GM19240 (cell line): ENCODE measurements around the gene DGAT2.
"Not testable (repeated sequence)": the region's sequence is repeated elsewhere in the genome, so short reads cannot be mapped to it uniquely, and the experiment has no call there.

Experiments
- DNase-seq: peaks from one replicate; pipeline ENCODE4 v3.0.0; 2011; ENCODE audit warnings: low spot score; ENCODE audit not compliant: insufficient read length

DGAT2 gene, protein sequence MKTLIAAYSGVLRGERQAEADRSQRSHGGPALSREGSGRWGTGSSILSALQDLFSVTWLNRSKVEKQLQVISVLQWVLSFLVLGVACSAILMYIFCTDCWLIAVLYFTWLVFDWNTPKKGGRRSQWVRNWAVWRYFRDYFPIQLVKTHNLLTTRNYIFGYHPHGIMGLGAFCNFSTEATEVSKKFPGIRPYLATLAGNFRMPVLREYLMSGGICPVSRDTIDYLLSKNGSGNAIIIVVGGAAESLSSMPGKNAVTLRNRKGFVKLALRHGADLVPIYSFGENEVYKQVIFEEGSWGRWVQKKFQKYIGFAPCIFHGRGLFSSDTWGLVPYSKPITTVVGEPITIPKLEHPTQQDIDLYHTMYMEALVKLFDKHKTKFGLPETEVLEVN

DNA sequence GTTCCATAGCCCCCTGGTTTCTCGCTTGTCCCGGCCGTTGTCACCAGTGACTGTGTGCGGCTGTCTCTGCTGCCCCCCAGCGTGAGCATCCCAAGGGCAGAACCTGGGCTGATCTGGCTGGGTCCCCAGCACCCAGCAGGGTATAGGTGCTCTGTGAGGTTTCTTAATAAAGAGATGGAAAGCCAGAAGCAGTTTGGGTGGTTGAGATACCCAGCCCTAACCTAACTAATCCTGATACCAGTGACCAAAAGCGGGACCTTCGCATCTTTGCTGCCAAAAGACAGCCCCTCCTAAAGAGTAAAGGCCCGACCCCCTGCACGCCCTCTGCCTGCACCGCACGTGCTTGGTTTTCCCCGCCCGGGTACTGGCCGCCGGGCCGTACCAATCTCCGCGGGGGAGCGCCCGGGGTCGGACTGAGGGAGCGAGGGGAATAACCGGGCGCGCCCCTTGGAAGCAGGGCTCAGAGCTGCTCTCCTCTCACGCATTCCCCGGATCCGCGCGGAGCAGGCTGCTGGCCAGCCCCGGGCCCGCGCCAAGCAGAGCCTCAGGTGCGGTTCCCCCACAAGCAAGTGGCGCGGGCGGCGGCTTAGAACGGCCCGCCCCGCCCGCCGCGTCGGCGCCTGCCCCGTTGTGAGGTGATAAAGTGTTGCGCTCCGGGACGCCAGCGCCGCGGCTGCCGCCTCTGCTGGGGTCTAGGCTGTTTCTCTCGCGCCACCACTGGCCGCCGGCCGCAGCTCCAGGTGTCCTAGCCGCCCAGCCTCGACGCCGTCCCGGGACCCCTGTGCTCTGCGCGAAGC is at the start of gene DGAT2:
TSS of gene DGAT2 (plus strand) at position 667 of the 797 bp plus-strand sequence. CDS start 214 bp downstream, outside the sequence.
- DNase-seq: peak; percentile 73

DNA sequence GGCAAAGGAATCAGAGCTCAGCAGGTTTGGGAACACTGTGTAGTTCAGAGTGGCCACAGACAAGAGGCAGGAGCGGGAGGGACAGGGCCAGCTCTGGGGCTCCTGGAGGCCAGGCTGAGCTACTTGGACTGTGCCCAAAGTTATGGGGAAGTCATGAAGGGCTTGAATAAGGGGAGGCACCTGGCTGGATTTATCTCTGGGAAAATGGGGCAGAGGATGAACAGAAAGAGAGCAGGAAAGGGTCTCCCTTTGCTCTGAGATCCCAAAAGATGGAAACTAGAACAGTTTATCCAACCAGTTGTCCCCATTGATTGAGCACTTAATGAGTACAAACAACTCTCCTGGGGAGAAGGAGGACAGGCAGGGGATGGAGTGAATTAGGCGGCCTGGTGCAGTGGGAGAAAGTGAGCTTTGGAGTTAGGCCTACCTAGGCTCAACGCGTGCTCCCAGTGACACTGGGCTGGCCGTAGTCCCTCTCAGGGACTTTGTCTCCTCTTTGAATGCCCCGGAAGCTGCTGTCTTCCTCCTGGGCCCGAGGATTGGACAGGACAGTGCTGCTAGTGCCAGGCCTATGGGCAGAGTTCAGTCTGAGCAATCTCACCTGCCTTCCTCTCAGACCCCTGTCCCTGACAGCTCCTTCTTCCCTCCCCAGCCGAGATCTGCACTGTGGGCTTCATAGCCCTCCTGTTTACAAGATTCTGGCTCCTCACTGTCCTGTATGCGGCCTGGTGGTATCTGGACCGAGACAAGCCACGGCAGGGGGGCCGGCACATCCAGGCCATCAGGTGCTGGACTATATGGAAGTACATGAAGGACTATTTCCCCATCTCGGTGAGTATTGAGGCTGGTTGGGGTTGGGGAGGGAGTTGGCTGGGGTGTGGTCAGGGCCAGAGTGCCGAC is 49.0 kb upstream of the DGAT2 start:
- DNase-seq: no peak

DNA sequence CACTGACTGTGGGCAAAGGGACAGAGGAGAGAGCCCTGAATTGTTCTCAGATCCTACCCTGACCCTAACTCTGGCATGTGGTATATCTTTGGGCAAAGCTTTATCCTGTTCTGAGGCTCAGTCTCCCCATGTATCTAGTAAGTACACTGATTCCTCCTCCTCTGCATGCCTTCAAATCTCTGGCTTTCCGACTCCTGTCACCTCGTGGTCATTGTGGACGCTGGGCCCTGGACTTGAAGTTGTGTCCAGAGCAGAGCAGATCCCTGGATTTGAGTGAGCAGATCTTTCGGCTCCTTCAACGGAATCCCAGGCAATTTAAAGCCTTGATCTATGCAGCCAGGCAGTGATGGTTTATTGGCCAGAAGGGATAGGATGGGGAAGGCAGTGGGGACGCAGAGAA is 47.9 kb upstream of the DGAT2 start:
- DNase-seq: no peak

DNA sequence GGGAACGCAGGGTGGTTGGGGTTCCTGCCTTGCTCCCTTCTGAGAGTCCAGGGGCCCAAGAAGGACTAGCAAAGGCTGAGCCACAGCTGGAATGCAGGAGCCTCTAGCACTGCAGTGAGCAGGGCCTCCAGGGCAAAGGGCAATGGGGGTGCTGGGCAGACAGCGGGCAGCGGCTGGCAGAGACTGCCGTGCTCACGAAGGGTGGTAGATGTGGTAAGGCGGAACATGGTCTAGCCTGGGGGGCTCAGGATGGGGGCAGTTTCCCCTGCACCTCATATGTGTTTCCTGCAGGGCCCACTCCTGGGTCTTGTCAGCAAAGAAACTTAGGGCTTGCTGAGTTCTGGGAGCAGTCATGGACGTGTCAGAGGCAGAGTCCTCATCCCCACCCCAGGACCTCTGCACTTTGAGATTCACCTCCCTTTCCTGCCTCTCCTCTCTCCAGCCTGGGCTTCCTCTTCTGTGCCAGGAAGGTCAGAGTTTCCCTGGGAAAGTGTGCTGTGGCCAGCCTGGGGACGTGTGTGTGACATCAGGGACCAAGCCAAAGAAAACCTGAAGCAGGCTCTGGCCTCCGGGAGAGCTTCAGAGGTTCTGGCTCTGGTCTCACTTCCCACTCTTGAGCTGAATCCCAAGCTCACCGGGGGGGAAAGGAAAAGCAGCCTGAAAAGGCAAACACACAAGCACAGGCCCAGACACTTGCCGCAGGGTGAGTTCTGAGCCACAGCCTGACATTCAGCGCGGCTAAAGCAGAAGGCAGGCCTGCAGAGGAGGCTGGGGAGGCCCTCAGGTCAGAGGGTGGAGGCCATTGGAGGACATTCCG is 46.5 kb upstream of the DGAT2 start:
- no peak for DNase-seq

DNA sequence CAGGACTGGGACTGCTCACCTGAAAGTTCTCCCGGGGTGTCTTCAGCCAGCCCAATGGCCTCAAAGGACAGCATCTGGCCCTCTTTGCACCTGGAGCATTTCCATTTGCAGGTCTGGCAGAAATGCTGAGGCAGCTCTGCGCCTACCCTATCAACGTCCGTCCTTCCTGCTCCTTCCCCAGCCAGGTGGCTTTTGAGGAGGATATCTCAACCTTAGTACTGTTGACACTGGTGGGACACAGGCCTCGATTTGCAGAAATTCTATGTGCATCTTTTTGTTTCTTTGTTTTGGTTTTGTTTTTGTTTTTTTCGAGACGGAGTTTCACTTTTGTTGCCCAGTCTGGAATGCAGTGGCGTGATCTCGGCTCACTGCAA is 45.9 kb upstream of the DGAT2 start:
- DNase-seq: no peak

DNA sequence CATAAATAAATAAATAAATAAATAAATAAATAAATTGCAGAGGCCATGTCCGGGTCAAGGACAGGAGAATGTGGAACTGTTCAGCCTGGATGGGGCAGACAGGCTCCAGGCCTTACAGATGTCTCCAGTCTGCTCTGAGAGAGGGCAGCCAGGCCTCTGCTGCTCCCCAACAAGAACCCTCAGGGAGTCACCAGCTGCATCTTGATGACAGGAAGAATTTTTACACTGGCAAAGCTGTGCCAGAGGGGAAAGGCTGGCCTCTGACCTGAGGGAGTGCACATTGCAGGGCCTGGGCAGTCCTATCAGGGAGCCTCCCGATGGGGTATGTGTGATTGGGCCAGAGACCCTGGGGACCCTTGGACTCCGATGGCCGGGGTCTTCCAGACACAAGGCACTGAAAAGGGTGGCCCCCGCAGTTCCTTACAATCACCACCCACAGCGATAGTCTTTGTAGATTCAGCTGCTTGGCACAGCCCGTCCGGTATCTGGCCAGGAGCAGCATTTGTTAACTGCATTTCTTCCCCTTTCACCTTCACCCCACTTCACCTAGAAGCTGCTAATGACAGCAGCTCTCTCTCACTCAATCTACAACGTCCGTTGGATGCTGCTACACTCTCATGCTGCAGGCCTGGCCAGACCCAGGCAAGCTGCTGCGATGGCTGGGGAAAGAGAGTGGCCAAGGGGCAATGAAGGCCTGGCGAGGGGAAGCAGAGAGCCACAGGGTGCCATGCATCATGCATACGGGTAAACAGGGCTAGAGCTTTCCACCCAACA is 42.8 kb upstream of the DGAT2 start:
- DNase-seq: no peak

DNA sequence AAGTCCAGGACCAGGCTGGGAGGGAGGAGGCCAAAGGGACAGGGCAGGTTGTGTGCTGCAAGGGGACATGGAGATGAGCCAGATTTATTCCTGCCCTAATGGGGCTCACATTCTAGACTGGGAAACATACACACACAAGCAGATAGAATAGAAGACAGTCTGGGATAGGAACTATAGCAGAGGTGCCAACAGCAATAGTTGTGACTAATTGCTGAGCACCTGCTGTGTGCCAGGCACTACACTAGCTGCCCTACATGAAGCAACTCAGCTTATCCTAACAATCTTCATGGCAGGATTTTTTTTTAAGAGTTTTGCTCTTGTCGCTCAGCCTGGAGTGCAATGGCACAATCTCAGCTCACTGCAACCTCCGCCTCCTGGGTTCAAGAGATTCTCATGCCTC is 39.6 kb upstream of the DGAT2 start:
- no peak for DNase-seq

DNA sequence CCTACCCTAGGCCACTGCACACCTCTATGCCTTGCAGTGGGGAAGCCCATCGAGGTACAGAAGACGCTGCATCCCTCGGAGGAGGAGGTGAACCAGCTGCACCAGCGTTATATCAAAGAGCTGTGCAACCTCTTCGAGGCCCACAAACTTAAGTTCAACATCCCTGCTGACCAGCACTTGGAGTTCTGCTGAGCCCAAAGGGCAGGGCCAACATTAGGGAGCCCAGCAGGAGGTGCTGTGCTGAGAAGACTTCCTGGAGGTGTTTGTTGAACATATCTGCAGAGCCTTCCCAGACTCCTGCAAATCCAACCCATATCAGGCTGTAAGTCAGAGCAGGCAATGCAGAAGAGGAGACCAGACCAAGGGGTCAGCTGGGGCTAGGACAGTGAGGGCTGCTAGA is 37.5 kb upstream of the DGAT2 start:
- no peak for DNase-seq

DNA sequence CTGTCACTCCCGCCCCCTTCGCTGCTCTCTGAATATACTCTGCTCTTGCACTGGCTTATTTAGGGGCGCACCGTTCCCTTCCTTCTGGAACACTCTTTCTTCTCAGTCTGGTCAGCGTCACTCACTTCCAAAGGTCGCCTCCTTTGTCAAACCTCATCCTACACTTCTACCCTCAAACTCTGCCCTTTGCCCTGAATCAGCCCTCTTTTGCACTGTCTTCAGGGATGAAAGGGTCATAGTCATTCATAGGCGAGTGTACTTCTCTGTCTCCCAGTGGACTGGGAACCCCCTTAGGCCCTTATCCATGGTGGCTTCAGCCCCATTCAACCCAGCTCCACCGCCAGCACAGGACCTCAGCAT is 35.5 kb upstream of the DGAT2 start:
- no peak for DNase-seq

DNA sequence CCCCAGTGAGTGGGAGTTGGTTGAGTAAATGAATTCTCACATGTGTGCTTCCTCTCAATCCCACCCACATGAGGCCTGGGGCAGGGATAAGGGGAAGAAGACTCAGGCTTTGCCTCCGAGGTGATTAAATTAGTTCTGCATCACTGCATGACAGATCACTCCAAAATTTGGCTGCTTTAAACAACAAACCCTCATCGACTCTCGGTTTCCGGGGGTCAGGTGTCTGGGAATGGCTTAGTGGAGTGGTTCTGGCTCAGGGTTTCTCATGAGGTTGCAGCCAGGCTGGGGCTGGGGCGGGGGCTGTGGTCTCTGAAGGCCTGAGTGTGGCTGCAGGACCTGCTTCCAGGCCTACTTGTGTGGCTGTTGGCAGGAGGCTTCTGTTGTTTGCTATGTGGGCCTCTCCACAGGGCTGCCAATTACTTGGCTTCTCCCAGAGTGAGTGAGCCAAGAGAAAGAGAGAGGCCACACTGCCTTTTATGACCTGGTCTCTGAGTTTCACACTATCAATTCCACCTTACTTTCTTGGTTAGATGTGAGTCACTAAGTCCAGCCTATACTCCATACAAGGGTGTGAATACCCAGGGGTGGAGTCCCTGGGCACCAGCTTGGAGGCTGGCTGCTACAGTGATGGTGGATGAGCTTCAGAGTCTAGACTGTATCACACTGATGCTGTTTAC is 35.0 kb upstream of the DGAT2 start:
- DNase-seq: no peak

DNA sequence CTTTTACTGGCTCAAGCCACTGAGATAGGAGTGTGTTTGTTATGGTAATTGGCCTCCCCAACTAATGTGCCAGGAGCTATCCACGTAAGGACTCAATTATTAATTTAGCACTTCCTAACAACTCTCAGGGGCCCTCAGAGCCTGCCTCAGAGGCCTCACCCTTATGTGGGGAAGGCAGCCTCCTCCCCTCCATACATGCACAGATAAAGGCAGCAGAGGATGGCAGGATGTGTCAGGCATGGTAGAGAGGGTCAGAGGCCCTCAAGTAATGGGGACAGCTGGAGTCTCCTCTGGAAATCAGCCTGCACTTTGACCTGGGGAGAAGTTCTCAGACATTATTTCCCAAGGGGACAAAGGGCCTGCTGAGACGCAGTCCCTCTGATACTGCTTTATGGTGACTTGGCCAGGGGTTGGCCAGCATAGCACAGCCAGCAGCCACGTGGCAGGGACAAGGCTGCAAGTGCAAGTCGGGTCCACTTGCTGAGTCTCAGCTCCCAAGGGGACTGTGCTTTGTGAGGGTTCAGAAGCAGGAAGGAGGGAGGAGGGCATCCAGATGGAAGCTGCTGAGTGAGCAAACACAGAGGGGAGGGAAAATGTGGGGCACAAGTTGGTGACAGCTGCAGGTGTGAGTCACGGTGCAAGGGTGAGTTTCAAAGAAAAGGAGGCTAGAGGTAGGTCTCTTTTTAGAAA is 33.9 kb upstream of the DGAT2 start:
- no peak for DNase-seq

DNA sequence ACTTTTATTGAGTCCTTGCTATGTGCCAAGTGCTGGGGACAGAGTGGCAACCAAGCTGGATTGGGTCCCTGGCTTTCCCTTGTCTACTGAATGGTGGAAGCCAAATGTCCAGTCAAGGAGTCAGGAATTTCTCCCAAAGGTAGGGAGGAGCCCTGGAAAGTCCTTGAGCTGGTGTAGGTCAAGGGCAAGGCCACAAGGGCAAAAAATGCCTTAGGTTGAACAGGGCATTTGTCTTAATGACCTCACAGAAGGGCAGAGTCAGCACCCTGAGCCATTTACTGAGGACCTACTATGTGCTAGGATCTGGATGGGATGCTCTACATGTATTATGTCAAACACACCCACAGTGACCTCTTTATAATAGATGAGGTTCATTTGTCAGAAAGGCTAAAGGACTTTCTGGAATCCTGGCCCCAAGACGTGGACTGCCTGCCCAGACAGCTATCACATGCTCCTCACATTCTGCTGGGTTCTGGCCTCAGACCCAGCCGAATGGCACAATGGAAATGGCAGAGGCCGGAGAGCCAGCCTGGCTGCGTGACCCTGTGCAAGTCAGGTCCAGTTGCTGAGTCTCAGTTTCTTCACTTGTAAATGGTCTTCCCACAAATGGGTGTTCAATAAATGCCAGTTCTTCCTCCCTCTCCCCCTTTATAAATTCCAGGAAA is 33.3 kb upstream of the DGAT2 start:
- DNase-seq: no peak

DNA sequence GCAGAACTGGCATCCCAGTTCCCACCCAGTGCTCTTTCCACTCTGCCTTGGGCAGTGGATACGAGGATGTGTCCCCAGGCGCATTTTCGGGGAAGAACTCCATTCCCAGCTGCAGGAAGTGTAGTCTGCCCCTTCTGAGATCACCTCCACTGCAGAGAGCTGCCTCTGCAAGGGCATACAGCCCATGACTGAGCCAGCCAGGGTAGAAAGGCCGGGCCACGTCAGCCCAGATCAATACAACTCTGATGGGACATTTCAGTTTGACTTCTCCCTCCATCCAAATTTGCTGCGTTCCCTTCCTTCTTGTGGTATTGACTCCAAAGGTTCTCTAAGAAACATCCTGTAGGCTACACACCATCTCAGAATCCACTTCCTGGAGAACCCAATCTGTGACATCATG is 31.3 kb upstream of the DGAT2 start:
- no peak for DNase-seq

DNA sequence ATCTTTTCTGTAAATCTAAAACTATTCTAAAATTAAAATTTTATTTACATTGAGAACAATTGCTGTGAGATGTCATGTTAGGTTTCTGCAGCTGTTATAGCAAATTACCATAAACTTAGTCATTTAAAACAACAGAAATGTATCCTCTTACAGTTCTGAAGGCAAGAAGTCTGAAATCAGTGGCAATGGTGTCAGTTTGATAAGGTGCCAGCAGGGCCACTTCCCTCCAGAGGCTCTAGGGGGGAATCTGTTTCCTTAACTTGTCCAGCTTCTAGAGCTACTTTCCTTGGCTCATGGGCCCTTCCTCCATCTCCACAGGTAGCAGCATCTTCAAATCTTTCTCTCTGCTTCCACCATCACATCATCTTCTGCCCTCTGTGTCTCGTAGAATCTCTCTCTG is 27.9 kb upstream of the DGAT2 start:
- DNase-seq: no peak

DNA sequence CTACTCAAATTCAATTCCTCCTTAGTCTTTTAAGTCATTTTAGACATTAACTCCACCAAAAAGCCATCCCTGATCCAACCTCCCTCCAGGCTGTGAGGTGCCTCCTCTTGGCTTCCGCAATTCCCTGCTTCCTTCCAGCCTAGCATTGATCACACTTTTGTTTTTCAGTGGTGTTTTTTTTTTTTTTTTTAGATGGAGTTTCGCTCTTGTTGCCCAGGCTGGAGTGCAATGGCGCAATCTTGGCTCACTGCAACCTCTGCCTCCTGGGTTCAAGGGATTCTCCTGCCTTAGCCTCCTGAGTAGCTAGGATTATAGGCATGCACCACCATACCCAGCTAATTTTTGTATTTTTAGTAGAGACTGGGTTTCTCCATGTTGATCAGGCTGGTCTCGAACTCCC is 25.4 kb upstream of the DGAT2 start:
- not testable (repeated sequence) for DNase-seq

DNA sequence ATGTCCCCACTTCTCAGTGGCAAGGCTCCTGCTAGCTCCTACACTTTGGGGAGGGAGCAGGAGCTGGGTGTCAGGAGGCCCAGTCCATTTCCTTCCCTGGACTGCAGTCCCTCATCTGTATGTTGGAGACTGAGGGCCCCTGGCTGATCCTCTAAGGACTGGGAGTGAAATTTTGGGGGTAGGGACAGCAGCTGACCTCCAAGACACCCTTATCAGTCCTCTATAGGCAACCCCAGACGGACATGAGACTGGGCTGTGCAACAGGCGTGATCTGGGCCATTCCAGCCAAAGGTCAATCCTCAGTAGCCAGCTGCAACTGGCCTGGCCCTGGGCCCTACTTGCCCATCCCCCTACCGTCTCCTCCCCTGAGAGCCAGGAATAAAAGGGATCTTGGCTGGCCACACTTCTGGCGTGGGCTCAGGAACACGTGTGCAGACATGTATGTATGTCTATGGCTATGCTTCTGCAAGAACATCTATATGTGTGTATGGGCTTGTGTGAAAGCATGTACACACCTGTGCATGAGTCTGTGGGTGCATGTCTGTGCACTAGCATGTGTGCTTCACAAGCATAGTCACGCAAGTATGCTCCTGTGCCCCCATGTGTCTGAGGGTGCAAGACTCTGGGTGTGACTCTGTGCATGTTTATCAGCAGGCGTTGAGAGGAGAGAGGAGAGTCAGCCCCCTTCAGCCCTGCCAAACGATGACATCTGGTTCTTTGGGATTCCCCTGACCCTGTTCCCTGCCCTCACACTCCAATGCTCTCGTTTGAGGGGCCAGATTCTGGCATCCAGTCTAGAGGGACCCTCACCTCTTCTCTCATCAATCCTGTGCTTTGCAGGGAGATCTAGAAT is 24.6 kb upstream of the DGAT2 start:
- no peak for DNase-seq

DNA sequence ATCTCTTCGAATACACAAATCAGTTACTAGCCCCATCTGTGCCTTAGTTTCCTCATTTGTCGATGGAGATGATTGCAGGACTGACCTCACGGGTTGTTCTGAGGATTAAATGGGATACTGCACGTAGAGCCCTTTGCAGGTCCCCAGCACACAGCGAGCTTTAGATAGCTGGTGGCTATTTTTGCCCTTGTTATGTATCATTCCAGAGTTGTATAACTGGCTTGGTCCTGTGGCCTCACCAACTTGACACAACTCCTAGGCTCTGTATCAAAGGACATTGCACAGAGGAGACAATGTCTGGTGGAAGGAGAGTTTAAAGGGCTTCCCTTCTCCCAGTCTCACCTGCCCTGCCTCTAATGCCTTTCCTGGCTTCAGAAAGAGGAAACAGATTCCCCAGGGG is 22.8 kb upstream of the DGAT2 start:
- DNase-seq: no peak
